ENCODE measurements around the gene NUDT15.

DNA sequence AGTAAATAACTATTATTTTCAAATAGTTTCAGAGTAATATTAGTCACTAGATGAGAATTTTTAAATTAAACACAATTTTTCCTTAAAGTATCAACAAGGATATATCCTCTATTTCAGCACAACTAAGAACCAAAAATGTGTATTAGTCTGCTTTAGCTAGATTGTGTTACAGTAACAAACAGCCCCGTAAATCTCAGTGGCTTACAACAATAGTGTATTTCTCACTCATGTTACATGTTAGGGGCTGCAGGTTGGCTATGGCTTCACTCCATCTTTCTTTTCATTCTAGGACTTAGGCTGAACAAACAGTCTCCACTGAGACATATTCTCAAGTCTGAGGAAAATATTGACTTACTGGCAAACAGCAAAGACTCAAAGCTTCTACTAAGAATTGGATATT, 24.9 kb upstream of the NUDT15 start:
- TF ChIP-seq, protein P1, sequence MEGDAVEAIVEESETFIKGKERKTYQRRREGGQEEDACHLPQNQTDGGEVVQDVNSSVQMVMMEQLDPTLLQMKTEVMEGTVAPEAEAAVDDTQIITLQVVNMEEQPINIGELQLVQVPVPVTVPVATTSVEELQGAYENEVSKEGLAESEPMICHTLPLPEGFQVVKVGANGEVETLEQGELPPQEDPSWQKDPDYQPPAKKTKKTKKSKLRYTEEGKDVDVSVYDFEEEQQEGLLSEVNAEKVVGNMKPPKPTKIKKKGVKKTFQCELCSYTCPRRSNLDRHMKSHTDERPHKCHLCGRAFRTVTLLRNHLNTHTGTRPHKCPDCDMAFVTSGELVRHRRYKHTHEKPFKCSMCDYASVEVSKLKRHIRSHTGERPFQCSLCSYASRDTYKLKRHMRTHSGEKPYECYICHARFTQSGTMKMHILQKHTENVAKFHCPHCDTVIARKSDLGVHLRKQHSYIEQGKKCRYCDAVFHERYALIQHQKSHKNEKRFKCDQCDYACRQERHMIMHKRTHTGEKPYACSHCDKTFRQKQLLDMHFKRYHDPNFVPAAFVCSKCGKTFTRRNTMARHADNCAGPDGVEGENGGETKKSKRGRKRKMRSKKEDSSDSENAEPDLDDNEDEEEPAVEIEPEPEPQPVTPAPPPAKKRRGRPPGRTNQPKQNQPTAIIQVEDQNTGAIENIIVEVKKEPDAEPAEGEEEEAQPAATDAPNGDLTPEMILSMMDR (IDR thresholded peaks at IDR 0.05; ENCODE audit: low read depth, low read length, poor library complexity, severe bottlenecking) = no peak
- no peak for TF ChIP-seq EZH2phosphoT487 (IDR thresholded peaks at IDR 0.05; ENCODE audit: borderline replicate concordance, low read length)
